ENCODE results near the gene LCE1B.

GRCh38 chr1:152823294-152823693 lies 11.5 kb downstream of the LCE1B start:
- TF ChIP-seq EP300 (IDR thresholded peaks at IDR 0.05) (no peak), CTCF (IDR thresholded peaks at IDR 0.05) (no peak)
